ENCODE results near the gene MPC1L. TPM values are rescaled to one million over a fixed set of nuclear protein-coding genes. Genes with fewer than 3 reads are reported as not detected.

Gene MPC1L
- total and polyA plus RNA-seq, 2 experiments from 2014 or later = not detected

- no peak for TF ChIP-seq EZH2 (IDR thresholded peaks at IDR 0.05; ENCODE audit: low read depth, unreplicated experiment)
- no peak for TF ChIP-seq POLR2AphosphoS5 (IDR thresholded peaks at IDR 0.05; ENCODE audit: low read depth)
- TF ChIP-seq NANOG (IDR thresholded peaks at IDR 0.05; ENCODE audit: borderline replicate concordance) = no peak
- no peak for TF ChIP-seq STAT1 (IDR thresholded peaks at IDR 0.05; ENCODE audit: unreplicated experiment)
- no peak for TF ChIP-seq ZNF331 (CRISPR knock-in tag; IDR thresholded peaks at IDR 0.05; ENCODE audit: low read depth)
- no peak for TF ChIP-seq CREB1 (CRISPR knock-in tag; IDR thresholded peaks at IDR 0.05; ENCODE audit: low read depth)
- no peak for TF ChIP-seq EZH2phosphoT487 (IDR thresholded peaks at IDR 0.05; ENCODE audit: unreplicated experiment)
- no peak for TF ChIP-seq ZNF114 (CRISPR knock-in tag; IDR thresholded peaks at IDR 0.05)
- no peak for TF ChIP-seq ETS1 (IDR thresholded peaks at IDR 0.05)
Observed at GRCh38 chrX:40579900-40580536, 43.2 kb upstream of the MPC1L start (continued).

- Histone ChIP-seq H3K36me3 (ENCODE audit: insufficient read depth) (no peaks in the 10 kb centered on the region), H3K9me2 (ENCODE audit: insufficient read depth) (no peaks in the 10 kb centered on the region), H3K79me2 (replicated peaks; ENCODE audit: insufficient read depth) (peaks cover 40% of the 10 kb centered on the region), H3K4me3 (peak within 1 kb of the TSS; percentile 71), H3F3A (replicated peaks; ENCODE audit: low read depth) (no peaks in the 10 kb centered on the region), H3K4me2 (peak within 1 kb of the TSS; percentile 83), H4K20me1 (replicated peaks; ENCODE audit: insufficient read depth) (no peaks in the 10 kb centered on the region; the same call in 1 of the 2 replicates), H3K4me1 (ENCODE audit: insufficient read depth) (no peaks in the 10 kb centered on the region), H3K27ac (ENCODE audit: low read depth) (no peak within 1 kb of the TSS), H3K27me3 (ENCODE audit: insufficient read depth) (no peaks in the 10 kb centered on the region), H2AFZ (0 out of 2 replicates have a peak within 1 kb of the TSS, but pooled peaks have one; percentile 52)
- ATAC-seq = peak; percentile 97
- peak; percentile 94 for DNase-seq (ENCODE audit: low spot score)
- peak within 1 kb of the TSS; percentile 83 for H3K4me3 Mint-ChIP-seq
- peaks cover 6% of the 10 kb centered on the region; the same call in 1 of the 3 replicates for H3K4me1 Mint-ChIP-seq
- peaks cover 1% of the 10 kb centered on the region for H3K27me3 Mint-ChIP-seq (ENCODE audit: insufficient read depth, low read depth, poor library complexity)
- H3K9me3 Mint-ChIP-seq = no peaks in the 10 kb centered on the region
- H3K36me3 Mint-ChIP-seq (ENCODE audit: low read depth) = no peaks in the 10 kb centered on the region
- peak within 1 kb of the TSS; percentile 67 for H3K27ac Mint-ChIP-seq
- TF ChIP-seq CREB1 (CRISPR knock-in tag; IDR thresholded peaks at IDR 0.05; ENCODE audit: low read depth) = peak; percentile 90
- TF ChIP-seq ETS1 (IDR thresholded peaks at IDR 0.05) = 0 out of 2 replicates have a peak, but pooled peaks have one; percentile 41
- TF ChIP-seq POLR2AphosphoS5 (IDR thresholded peaks at IDR 0.05; ENCODE audit: low read depth) = peak; percentile 72
- no peak for TF ChIP-seq EZH2phosphoT487 (IDR thresholded peaks at IDR 0.05; ENCODE audit: unreplicated experiment)
Observed at GRCh38 chrX:40580537-40581335, 42.5 kb upstream of the MPC1L start, which contains the start of gene ATP6AP2. Gene ATP6AP2 (plus strand): TSS chrX:40580970. CDS start chrX:40581066, 96 bp downstream.
